ENCODE results near the gene PTPRU.

The PTPRU gene

DNA sequence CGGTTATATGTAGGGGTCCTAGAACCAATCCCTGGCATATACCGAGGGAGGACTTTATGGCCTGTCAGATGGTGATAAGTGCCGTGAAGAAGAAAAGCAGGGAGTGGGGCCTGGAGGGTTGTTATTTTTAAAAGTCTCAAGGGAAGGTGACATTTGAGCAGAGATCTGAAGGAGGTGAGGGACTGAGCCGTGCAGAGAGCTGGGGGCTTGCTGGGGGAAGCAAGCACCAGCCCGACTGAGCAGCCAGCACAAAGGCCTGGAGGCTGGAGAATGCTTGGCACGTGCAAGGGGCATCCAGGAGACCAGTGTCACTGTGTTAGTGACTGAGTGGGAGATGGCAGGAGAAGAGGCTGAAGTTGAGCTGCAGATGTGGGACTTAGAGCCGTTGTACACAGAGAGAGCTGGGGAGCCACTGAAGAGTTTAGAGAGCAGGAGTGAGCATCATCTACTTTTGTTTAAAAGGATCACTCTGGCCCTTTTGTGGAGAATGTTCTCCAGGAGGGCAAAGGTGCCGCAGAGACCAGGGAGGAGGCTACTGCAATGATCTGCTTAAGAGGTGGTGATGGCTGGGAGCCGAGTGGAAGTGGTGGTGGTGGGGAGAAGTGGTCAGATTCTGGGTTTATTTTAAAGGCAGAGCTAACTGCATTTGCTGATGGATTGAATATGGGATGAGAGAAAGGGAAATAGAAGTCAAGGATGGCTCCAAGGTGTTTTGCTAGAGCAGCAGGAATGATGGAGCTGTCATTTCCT, 31.2 kb downstream of the PTPRU start:
- DNase-seq (ENCODE audit: low read depth) = no peak

DNA sequence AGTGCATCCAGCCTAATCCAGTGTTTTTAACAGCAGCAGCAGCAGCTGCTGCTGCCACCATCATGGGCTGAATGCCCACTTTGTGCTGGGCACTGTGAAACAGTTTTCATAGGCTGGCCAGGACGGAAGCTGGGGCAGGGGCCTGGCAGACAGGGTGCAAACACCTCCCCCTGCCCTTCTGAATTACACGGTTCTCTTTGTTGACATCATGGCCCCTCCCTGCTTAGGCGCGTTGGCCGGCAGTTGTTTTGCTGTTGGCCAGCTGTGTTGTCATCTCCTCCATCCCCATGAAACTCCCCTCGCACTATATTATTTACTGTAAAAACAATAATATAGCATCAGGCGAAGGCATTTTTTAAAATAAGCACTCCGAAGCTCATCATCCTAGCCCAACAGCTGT, 33.1 kb downstream of the PTPRU start:
- DNase-seq (ENCODE audit: low read depth) = no peak

DNA sequence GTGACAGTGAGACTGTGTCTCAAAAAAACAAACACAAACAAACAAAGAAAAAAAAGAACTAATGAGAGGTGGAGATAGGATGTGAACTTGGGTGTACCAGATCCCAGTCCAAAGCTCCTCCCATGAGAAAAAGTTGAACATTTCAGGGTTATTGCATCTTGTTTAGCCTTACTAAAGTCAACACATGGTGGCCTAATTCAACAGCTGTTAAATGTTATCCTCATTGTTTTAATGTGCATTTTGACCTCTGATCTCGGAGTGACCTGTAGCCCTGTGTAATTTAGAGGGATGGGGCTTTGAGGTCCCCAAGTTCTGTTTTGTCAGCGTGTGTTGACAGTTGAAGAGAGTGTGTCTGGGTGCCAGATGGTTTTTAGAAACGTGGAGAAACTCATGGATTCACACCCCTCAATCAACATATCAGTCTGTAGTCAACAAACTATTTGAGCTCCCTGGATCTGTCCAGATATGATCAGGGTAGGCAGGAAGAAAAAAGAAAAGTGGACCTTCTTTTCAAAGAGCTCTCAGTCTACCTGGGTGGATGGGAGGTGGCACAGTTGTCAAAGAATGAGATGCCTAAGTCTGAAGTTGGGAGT, 34.7 kb downstream of the PTPRU start:
- DNase-seq (ENCODE audit: low read depth) = no peak

DNA sequence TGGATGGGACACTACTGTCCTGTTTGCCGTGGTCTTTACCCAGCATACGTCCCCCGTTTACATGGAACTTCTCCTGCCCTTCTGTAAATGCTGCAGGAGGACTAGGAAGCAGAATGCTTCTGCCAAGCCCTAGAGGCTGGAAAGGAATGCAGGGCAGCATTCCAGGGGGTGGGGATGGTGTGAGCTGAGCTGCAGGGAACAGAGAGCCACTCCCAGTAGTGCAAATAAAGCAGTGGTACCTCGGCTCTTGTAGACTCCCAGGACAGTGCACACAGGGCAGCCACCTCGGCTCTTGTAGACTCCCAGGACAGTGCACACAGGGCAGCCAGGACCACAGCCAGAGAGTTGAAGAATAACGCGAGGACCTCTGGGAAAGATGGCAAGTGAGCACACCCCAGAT, 35.4 kb downstream of the PTPRU start:
- no peak for DNase-seq (ENCODE audit: low read depth)

DNA sequence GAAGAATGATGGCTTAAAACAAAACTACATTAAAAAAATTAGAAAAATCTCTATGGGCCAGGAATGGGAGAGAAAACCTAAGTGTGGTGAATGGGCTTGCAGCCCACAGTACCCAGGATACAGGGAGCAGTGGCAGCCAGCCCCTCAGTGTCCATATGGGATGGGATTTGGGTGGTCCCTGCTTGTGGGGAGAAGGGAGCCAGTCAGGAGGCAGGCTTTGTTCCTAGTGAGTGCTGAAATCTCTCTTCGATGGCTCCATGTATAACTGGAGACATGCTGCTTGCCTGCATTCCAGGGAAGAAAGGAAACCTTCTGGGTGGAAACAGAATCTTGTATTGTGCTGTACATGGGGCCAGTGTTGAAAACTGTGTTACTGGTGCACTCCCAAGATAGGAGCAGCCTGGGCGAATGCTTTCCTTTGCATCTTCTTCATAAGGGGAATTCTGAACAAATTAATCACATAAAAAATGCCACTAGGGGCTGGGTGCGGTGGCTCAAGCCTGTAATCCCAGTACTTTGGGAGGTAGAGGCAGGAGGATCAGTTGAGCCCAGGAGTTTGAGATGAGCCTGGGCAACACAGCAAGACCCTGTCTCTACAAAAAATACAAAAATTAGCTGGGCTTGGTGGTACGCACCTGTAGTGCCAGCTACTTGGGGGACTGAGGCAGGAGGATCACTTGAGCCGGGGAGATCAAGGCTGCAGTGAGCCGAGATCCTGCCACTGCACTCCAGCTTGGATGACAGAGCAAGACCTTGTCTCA, 36.0 kb downstream of the PTPRU start:
- no peak for DNase-seq (ENCODE audit: low read depth)

DNA sequence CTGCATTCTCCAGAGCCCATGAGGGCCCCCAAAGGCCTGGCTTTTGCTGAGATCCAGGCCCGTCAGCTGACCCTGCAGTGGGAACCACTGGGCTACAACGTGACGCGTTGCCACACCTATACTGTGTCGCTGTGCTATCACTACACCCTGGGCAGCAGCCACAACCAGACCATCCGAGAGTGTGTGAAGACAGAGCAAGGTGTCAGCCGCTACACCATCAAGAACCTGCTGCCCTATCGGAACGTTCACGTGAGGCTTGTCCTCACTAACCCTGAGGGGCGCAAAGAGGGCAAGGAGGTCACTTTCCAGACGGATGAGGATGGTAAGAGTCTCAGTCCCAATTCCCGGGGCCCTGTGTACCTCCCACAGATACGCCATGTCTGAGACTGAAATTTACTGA, 39.1 kb downstream of the PTPRU start:
- DNase-seq (ENCODE audit: low read depth) = no peak

DNA sequence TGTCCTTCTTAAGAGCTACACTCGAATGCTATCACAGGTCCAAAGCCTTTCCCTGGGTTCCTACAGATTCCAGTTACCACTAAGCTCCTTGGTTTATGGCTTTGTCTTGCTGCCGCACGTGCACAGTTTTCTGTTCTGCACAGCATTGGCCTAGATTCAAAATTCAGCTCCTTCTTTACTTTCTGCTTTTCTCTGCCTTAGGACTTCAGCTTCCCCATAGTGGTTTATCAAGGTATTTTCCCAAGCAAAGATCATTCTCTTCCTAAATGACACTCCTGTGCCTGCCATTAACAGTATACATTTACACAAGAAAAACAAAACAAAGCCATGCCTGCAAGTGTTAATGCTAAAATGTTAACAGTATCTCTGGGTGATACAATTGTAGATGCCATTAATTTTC, 41.8 kb downstream of the PTPRU start:
- no peak for DNase-seq (ENCODE audit: low read depth)

DNA sequence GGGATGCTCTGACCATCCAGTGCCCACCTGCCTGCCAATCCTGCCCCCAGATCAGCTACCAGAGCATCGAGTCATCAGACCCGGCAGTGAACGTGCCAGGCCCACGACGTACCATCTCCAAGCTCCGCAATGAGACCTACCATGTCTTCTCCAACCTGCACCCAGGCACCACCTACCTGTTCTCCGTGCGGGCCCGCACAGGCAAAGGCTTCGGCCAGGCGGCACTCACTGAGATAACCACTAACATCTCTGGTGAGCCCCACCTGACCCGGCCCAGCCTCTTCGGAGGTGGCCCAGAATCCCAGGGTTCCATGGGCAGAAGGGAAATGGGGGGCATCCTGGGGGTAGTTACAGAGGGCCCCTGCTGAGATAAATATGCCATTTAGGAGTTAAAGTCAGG, 43.1 kb downstream of the PTPRU start:
- DNase-seq (ENCODE audit: low read depth) = no peak

DNA sequence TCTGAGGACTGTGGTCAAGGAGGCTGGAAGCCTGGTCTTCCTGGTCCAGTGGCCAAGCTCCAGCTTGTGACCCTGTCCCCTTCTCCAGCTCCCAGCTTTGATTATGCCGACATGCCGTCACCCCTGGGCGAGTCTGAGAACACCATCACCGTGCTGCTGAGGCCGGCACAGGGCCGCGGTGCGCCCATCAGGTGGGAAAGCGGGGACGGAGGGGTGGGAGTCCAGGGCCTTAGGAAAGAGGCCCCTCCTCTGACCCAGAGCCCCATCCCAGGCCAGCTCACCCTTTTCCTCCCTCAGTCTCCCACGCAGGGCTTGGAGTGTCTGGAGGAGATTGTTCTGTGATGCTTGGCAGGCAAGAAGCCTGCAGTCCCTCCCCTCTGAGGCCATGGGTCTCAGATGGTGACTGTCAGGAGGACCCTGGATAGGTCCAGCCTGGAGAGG, 43.6 kb downstream of the PTPRU start:
- DNase-seq (ENCODE audit: low read depth) = no peak

DNA sequence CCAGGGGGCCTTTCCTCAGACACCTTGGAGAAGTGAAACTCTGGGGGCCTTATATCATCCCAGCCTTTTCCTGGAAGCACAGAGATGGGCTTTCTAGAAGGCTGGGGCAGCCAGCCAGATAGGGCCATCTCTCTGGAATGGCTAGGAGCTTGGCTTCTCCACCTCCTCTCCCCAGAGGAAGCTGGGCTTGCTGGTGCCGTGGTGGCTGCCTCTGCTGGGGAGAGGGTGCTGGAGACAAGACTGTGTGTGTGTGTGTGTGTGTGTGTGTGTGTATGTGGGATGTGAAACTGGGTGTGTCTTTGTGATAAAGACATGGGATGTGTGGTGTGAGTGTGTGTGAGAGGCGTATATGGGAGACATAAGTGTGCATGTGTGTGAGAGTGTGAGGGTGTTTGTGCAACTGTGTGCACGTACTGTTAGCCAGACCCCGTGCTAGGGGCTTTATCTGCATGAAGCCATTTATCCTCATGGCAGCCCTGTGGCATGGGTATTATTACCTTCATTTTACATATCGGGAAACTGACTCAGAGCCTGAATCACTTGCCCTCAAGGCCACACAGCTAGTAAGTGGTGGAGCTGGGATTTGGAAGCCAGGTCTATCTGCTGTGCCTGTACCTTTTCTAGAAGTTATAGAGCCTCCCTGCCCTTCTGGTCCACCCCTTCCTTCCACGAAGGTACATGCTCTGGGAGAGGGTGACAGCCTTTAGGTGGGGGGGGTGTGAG, 44.2 kb downstream of the PTPRU start:
- DNase-seq (ENCODE audit: low read depth) = no peak

DNA sequence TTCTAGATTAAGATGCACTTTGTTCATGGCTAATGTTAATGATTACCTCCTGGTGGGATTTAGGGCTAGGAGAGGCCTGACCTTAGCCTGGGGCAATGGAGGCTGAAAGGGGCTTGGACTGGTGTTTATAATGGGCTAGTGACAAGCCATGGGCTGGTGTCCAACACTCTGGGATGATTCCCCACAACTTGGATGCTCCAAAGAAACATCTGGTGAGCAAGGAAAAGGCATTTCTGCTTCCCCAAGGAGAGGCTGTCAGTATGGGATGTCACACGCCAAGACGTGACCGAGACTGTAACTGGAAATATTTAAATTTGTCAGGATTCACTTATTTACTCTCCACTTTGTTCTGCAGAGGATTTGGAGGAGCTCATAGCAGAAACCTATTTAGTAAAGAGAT, 45.2 kb downstream of the PTPRU start:
- no peak for DNase-seq (ENCODE audit: low read depth)

DNA sequence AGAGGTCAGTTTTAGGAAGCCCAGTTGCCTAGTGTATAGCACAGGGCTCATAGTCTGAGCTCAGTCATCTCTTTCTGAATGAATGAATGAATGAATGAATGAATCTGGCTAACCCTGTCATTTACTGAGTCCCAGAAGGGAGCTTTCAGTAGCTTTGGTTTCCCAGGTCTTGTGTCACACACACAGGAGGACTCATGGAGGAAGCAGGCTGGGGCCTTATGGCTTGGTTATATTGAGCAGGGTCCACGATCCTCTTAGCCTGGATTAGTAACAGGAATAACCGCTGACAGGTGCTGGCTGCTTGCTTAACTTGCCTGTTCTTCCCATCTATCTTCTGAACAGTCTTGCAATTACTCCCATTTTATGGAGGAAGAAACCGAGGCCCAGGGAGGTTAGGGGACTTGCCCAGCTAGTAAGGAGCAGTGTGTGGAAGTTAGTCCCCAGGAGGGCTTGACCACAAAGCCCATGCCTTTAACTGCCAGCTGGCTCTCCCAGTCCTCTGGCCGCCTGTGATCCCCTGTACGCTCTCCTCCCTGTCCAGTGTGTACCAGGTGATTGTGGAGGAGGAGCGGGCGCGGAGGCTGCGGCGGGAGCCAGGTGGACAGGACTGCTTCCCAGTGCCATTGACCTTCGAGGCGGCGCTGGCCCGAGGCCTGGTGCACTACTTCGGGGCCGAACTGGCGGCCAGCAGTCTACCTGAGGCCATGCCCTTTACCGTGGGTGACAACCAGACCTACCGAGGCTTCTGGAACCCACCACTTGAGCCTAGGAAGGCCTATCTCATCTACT, 46.0 kb downstream of the PTPRU start:
- DNase-seq (ENCODE audit: low read depth) = no peak

DNA sequence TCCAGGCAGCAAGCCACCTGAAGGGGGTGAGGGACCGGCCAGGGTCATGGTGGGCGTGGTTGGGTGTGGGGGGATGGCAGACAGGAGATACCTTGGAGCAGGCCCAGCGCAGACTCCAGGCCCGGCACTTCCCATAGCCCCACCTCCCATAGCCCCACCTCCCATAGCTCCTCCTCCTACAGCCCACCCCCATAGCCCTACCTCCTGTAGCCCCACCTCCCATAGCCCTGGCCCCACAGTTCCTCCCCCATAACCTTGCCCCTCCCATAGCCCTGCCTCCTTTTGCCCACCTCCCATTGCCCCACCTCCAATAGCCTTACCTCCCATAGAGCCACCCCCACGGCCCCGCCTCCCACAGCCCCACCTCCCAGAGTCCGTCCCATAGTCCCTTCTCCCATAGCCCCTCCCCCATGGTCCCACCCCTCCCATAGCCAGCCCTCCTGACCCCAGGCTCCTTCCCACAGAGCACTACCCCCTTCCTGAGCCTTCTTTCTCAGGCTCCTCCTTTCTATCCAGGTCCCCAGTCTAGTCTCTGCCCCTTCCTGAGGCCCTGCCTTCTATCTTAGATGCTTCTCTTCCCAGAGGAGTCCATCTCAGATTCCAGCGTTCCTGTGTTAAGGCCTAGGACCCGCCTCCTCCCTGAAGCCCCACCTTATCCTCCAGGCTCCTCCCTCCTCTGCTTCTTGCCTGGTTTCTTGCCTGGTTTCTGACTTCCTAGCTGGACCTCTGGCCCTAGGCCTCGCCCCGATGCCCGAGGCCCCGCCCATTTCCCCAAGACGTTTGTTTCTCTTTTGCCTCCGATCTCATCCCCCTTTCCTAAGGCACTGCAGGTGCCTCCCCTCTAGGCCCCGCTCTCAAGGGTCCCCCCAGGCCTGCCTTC, 46.8 kb downstream of the PTPRU start:
- no peak for DNase-seq (ENCODE audit: low read depth)

DNA sequence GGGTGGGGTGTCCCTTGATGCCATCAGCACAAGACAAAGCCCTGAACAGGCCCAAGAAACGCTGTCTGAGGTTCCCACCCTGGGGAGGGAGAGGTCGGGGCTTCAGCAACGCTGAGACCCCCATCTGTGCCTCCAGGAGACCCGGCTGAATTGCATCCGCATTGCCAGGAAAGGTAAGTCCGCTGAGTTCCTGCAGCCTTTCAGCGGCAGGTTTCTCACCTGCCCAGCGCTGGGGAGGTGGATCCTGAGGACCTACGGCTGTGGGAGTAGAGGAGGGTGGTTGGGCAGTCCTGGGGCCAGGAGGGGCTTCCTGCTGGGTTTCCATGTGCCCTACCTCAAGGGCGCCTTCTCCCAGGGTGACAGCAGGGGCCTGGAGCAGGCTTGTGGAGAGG, 47.5 kb downstream of the PTPRU start:
- no peak for DNase-seq (ENCODE audit: low read depth)

DNA sequence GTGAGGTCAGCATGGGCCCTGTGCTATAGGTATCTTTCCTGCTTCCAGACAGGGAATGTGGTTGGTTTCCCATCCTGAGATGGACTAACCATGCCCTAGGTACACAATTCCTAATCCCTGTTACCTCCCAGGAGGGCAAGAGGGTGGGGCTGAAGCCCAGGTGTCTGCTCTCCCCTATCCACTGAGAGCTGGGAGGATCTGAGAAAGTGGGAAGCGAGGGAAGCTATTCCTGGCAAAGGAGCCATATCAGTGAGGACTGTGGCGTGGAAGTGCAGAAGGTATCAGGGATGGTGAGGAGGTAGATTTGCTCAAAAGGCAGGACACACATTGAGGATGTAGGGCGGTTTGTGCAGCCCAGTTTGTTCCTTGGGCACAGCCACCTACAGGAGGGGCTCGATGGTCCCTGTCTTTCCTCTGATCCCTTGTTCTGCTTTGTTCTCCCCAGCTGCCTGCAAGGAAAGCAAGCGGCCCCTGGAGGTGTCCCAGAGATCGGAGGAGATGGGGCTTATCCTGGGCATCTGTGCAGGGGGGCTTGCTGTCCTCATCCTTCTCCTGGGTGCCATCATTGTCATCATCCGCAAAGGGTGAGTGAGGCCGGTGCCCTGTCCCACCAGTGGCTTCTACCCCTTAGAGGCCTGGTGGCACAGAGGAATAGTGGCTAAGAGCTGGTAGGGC, 48.1 kb downstream of the PTPRU start:
- no peak for DNase-seq (ENCODE audit: low read depth)

DNA sequence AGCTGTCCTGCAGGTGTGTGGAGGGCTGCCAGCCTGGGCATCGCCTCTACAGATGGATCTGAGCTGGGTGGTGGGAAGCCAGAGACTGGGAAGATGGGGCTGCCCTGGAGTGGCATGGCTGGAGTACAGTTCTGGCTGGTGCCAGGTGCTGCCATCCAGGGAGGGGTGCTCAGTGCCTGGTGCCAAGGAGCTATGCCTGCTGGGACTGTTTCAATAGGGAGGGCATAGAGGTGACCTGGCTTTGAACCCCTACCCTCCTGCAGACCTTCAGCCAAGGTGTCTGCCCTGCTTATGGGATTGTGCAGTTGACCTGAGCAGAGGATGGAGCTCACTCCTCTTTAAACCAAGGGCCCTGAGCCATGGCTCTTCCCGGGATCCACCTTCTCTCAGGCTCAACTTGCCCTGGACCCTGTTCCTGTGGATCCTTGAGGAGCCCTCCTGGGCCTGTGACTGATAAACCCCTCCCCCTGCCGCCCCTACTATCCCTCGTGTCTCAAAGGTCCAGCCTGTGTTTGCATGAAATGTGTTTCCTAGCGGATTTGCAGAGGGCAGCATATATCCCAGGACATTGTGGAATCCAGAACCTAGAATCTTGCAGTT, 48.7 kb downstream of the PTPRU start:
- no peak for DNase-seq (ENCODE audit: low read depth)

DNA sequence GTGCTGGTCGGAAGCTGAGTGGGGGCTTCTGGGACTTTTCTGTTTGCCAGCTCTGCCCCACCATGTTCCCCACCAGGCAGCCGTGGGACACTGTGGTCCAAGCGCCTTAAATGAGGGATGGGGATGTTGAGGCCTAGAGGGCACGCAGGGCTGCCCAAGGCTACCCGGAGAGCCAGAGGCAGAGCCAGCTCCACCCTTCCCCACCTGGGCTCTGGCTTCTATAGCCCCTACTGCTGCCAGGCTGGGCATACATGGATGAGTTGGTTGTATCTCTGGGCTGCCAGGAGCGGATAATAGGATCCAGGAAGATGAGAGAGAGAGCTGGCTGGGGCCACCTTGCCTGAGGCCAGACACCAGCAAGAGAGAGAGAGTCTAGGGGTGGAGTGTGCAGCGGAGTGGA, 49.4 kb downstream of the PTPRU start:
- no peak for DNase-seq (ENCODE audit: low read depth)

DNA sequence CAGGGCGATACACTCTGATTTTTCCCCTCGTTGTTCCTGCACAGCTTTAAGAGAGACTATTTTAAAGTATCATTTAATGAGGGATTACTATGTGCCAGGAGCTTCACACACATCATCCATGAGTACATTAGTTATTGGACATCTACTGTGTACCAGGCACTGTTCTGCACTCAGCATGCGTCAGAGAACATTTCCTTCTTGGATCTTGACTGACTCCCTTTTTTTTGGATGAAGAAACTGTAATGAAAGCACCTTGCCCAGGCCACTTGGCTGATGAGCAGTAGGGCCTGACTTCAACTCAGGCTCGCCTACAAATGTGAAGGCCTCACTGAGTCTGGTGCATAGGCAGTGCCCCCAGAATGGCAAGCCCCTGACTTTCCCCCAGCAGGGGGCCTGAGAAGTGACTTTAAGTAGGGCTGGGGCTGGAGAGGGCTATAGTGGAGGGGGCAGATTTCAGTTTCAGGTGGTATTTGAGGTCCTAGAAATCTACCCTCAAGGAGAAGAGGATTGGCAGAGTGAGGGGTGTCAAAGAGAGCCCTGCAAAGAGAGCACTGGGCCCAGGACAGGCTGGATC, 50.0 kb downstream of the PTPRU start:
- no peak for DNase-seq (ENCODE audit: low read depth)

DNA sequence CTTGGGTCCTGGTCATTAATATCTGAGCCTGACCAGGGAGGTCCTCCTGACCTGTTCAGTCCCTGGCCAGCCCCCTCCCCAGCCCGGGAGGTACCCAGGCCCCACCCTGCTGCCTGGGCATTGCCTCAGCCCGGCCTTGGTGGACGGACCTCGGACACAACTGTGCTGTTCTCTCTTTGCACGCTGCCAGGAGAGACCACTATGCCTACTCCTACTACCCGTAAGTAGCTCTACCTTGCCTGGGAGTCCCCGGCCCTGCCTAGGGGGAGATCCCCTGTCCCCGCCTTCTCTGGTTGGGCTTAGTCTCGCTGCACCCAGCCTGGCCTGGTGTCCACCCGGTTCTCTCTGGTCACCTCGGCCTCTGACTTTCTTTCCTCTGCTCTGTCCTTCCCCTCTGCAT, 53.2 kb downstream of the PTPRU start:
- DNase-seq (ENCODE audit: low read depth) = no peak
